BJ (cell line): ENCODE measurements around the gene GJC1. TPM values are rescaled to one million over a fixed set of nuclear protein-coding genes. Genes with fewer than 3 reads are reported as not detected.

ENCODE experiments used
- CTCF ChIA-PET: fragments of 350-600 bp; formaldehyde crosslinking; extraction: SDS; loops from one replicate; lab custom pipeline; 2021; ENCODE audit warnings: antibody characterized with exemption, inconsistent platforms; lab: Yijun Ruan, JAX
- POLR2A ChIA-PET: fragments of 300-600 bp; sonication (Branson Sonifier 250); formaldehyde crosslinking; extraction: SDS; loops from one replicate; lab custom pipeline; 2021; ENCODE audit warnings: antibody characterized with exemption; lab: Charles Lee
- DNase-seq: peaks from one replicate; pipeline ENCODE4 v3.0.0-alpha.2; 2011; ENCODE audit warnings: low read depth
- H3K27me3 ChIP-seq: 2 replicates; pipeline ENCODE4 v1.6.0; 2011; ENCODE audit warnings: low read length; ENCODE audit not compliant: control insufficient read depth, insufficient read depth
- H3K36me3 ChIP-seq: 2 replicates; pipeline ENCODE4 v1.5.1; 2011; ENCODE audit warnings: low read length; ENCODE audit not compliant: control insufficient read depth, insufficient read depth
- H3K4me3 ChIP-seq: 2 replicates; pipeline ENCODE4 v1.5.1; 2011; ENCODE audit warnings: low read depth, mild to moderate bottlenecking, control low read depth, low read length
- polyA plus RNA-seq: library from polyadenylated mRNA; depleted of rRNA; stranded (reverse); fragments of >200 nt; gene quantifications from 2 replicates; pipeline ENCODE4 v1.2.3, GENCODE V29; 2011
- TF ChIP-seq, protein P1 (sequence below): IDR thresholded peaks from 2 replicates; pipeline ENCODE4 v1.5.1; 2011; ENCODE audit warnings: low read depth, mild to moderate bottlenecking, control low read depth, inconsistent platforms, low read length, moderate library complexity; ENCODE audit not compliant: insufficient read depth

The GJC1 gene
- polyA plus RNA-seq, 1 experiment = 26.5 TPM

DNA sequence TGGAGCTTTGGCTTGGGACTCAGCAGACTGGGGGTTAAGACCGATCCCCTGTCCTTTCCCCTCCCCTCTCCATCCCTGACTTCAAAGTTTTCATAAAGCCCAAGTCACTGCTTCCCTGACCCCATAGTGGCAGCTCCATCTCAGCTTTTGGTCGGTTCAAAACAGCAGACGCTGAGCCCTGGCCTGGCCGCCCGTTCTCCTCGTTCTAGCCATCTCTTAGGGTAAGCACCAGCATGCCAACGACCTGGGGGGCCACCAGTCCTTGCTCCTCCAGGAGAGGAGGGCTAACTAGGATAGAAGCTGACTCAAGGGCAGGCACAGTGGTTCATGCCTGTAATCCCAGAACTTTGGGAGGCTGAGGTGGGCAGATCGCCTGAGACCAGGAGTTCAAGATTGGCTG is 16.1 kb upstream of the GJC1 start:
- CTCF ChIA-PET = interaction anchor here (1.7 to 5.4 kb wide), 3 partner anchors 15 to 68 kb away, joined by 6 to 39 read pairs (median 17); no protein-coding TSS in a partner anchor
- H3K36me3 ChIP-seq = peaks cover 2% of the 10 kb centered on the region
- POLR2A ChIA-PET = interaction anchor here (0.6 kb wide), 1 partner anchor 12 kb away, joined by 4 read pairs; no protein-coding TSS in a partner anchor

DNA sequence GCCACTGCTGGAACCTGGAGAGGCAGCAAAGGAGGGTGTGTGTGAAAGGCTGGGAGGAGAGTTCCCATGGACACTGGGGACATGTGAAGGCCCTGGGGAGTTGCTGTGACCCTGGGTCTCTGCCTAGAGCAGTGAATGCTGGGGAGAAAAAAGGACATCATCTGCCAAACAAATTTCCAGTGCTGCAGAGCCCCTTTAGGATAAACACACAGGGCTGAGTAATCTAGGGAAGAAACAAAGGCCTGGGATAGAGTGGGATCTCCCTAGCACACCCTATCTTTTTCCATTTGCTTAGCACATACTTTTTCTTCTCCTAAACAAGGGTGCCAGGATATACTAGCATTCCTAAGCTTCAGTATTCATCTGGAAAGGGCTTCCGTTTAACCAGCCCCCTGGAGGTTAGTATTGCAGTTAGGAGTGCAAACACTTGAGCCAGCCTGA is 14.3 kb upstream of the GJC1 start:
- Histone ChIP-seq H3K27me3 (no peaks in the 10 kb centered on the region), H3K4me3 (no peak overlapping the region), H3K36me3 (peaks cover 1% of the 10 kb centered on the region; the same call in 1 of the 2 replicates)
- ChIA-PET CTCF (interaction anchor here (0.7 to 5.4 kb wide), 8 partner anchors 10 to 69 kb away, joined by 3 to 39 read pairs (median 4); no protein-coding TSS in a partner anchor), POLR2A (no interaction called here)
- TF ChIP-seq, protein P1, sequence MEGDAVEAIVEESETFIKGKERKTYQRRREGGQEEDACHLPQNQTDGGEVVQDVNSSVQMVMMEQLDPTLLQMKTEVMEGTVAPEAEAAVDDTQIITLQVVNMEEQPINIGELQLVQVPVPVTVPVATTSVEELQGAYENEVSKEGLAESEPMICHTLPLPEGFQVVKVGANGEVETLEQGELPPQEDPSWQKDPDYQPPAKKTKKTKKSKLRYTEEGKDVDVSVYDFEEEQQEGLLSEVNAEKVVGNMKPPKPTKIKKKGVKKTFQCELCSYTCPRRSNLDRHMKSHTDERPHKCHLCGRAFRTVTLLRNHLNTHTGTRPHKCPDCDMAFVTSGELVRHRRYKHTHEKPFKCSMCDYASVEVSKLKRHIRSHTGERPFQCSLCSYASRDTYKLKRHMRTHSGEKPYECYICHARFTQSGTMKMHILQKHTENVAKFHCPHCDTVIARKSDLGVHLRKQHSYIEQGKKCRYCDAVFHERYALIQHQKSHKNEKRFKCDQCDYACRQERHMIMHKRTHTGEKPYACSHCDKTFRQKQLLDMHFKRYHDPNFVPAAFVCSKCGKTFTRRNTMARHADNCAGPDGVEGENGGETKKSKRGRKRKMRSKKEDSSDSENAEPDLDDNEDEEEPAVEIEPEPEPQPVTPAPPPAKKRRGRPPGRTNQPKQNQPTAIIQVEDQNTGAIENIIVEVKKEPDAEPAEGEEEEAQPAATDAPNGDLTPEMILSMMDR = peak; percentile 18; the same call in 1 of the 2 replicates
- DNase-seq = no peak

More for the DNA sequence above, 16.1 kb upstream of the GJC1 start:
- Histone ChIP-seq H3K4me3 (no peak overlapping the region), H3K27me3 (no peaks in the 10 kb centered on the region)
- TF ChIP-seq, protein P1 = no peak
- no peak for DNase-seq

DNA sequence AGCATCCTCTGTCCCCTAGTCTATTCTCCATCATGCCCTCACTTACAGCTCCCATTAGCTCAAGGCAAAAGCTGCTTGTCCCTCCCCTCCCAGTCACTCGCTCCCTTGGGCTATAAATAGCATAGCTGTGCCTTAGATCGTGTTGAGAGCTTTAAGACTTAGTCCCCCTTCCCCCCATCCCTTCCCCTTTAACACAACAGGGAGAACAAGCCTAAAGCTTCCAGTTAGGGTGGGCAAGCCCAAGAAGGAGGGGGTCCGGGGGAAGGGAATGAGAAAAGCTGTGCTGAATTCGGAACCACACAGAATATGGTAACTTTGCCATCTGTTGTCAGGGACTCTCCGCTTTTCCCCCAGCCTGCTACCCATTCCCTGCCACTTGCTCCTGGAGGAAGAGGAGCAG is 12.7 kb upstream of the GJC1 start:
- H3K36me3 ChIP-seq = no peaks in the 10 kb centered on the region
- no peak for DNase-seq
- TF ChIP-seq, protein P1 = no peak
- no peaks in the 10 kb centered on the region for H3K27me3 ChIP-seq
- ChIA-PET POLR2A (interaction anchor here (0.5 kb wide), 1 partner anchor 1055 kb away, joined by 4 read pairs; no protein-coding TSS in a partner anchor), CTCF (interaction anchor here (0.6 to 1.9 kb wide), 6 partner anchors 10 to 67 kb away, joined by 3 to 6 read pairs (median 3); no protein-coding TSS in a partner anchor)
- no peak overlapping the region for H3K4me3 ChIP-seq

DNA sequence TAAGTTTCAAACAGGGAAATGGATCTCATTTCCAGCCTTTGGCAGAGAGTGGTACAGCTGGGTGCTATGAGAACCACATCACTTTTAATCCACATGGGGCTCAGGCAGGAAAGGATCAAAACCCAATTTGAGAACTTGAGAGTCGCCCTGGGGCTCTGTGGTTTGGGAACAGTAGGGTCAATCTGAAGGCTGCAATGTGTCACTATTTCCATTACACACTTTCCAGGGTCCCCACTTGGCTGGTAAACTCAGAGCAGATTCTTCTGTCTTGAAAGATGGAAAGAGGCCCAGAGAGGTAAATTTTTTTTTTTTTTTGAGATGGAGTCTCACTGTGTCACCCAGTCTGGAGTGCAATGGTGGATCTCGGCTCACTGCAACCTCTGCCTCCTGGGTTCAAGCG is 10.8 kb upstream of the GJC1 start:
- Histone ChIP-seq H3K27me3 (no peaks in the 10 kb centered on the region), H3K36me3 (no peaks in the 10 kb centered on the region), H3K4me3 (no peak overlapping the region)
- DNase-seq = no peak
- POLR2A ChIA-PET = no interaction called here
- CTCF ChIA-PET = interaction anchor here (1.1 to 1.3 kb wide), 3 partner anchors 9 to 65 kb away, joined by 3 read pairs; no protein-coding TSS in a partner anchor
- TF ChIP-seq, protein P1 = no peak

DNA sequence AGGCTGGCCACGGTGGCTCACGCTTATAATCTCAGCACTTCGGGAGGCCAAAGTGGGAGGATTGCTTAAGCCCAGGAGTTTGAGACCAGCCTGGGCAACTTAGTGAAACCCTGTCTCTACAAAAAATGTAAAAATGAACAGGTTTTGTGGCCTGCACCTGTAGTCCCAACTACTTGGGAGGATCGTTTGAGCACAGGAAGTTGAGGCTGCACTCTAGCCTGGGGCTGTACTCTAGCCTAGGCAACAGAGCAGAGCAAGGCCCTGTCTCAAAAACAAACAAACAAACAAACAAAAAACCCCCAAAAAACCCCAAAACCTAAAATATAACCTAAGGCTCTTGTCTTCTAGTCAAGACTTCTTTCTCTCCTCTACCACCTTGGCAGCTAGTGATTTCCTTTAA is 10.2 kb upstream of the GJC1 start:
- no peak for DNase-seq
- CTCF ChIA-PET = interaction anchor here (1.1 to 1.3 kb wide), 2 partner anchors 19 to 64 kb away, joined by 3 read pairs; no protein-coding TSS in a partner anchor
- Histone ChIP-seq H3K36me3 (no peaks in the 10 kb centered on the region), H3K4me3 (no peak overlapping the region), H3K27me3 (no peaks in the 10 kb centered on the region)
- POLR2A ChIA-PET = no interaction called here
- TF ChIP-seq, protein P1 = no peak
